Skeletal muscle cell (primary cell): ENCODE results near the gene TTC21A.

ENCODE experiments used
- DNase-seq: peaks from one replicate; pipeline ENCODE4 v3.0.0-alpha.2; 2010; ENCODE audit warnings: low read depth
- H3K4me3 ChIP-seq: 2 replicates; pipeline ENCODE4 v1.5.1; 2011; ENCODE audit warnings: low read depth, mild to moderate bottlenecking, control low read depth, low read length, moderate library complexity

TTC21A gene

DNA sequence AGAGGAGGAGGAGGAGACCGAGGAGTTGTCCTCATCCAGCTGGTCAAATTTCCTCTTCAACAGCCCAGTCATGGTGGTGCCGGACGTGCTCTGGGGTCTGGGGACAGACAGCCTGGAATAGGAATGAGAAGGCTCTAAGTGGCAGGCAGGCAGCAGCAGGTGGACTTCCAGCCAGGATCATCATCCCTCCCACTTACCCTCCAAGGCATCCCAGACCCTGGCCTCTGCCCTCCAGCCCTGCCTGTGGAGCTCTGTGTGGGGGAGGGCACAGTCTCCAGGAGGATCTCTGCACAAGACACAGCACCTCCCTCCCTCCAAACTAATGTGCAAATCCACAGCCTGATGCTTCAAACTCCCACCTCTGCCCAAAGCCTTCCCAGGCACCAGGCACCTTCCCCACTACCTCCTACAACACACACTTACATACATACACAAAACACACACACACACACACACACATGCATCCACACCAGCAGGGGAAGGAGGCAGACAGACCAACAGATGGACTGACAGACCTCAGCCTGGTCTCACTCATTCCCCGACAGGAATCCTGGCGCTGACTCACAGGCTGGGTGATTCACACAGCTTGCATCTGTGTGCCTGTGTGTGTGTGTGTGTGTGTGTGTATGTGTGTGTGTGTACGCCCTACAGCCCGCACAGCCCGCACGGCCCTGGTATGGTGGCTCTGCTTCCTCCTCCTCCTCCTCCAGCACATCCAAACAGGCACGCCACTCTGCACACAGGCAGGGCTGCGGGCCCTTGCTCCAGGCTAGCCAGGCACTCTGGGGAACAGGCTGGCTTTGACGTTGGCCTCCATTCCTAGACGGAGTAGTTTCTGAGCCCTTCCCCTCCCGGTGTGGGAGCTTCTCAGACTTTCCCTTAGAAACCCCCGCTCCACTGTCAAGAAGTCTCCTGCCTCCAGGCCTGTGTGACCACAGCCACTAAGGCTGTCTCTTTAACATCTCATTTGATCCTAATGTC, 39.4 kb downstream of the TTC21A start:
- no peak overlapping the region for H3K4me3 ChIP-seq
- DNase-seq: peak; percentile 98

DNA sequence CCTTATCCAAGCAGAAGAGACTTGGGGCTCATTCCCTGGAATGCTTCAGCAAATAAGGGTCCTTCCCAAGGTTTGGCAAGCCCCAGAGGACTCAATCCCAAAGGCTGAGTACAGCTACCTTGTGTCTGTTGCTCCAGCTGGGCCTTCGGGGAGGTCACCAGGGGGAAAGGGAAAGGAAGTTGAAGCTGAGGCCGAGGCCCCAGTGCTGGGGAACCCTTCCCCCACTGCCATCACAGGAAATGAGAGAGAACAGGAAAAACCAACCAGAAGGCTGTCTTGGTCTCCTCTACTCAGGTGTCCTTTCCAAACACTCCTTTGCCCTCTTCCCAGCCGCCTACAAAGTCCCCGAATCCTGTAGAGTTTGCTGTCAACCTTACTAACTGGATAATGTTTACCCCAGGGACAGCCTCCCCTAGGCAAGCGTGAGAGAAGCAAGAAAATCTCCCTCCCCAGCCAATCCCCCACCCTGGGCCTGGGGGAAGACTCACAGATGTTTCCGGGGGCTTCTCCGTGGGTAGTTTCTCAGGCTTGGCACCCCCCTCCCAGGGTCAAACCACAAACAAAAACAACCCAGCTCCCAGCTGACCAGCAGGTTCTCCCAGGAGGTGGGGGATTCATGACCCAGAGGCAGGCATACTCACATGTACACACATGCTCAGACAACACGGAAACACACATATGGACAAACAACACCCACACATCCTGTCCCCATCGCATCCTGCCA, 40.4 kb downstream of the TTC21A start:
- H3K4me3 ChIP-seq: peak overlapping the region; percentile 9

DNA sequence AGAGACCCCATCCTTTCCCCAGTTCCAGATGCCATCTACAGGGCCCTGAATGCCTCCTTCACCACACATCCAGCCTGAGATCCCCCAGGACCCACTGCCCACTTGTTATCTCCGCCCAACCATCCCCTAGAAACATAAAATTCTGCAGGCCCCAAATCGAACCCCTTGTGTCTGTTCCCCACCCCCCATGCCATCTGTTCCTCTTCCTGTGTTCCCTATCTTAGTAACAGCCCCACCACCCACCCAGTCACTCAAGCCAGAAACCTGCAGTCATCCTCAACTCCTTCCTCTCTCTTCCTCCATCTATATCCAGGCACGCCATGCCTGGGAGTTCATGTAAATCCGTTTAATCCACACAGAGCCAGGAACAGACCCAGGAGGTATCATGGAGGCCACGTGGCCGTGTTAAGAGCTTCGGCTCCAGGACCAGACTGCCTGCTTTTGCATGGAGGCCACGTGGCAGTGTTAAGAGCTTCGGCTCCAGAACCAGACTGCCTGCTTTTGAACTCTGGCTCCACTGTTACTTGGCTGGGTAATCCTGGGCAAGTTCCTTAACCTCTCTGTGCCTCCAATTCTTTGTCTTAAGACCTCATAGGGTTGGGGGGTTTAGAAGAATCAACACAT, 41.1 kb downstream of the TTC21A start:
- H3K4me3 ChIP-seq: peak overlapping the region; percentile 9
- no peak for DNase-seq

More for the DNA sequence above, 40.4 kb downstream of the TTC21A start:
- no peak for DNase-seq

DNA sequence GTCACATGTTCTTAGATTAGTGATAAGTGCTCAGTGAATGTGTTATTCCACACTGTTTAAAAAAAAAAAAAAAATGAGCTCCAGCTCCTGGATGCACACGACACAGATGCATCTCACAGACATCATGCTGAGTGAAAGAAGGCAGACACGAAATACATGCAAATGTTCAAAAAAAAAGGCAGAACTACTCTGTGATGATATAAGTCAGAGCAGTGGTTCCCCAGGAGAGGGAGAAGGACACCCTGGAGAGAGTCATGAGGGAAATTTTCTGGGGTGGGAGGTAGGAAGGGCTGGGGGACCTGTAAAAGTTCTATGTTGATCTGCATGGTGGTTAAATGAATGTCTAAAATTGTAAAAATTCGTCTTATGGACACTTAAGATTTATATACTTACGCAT, 41.6 kb downstream of the TTC21A start:
- no peak overlapping the region for H3K4me3 ChIP-seq
- no peak for DNase-seq

DNA sequence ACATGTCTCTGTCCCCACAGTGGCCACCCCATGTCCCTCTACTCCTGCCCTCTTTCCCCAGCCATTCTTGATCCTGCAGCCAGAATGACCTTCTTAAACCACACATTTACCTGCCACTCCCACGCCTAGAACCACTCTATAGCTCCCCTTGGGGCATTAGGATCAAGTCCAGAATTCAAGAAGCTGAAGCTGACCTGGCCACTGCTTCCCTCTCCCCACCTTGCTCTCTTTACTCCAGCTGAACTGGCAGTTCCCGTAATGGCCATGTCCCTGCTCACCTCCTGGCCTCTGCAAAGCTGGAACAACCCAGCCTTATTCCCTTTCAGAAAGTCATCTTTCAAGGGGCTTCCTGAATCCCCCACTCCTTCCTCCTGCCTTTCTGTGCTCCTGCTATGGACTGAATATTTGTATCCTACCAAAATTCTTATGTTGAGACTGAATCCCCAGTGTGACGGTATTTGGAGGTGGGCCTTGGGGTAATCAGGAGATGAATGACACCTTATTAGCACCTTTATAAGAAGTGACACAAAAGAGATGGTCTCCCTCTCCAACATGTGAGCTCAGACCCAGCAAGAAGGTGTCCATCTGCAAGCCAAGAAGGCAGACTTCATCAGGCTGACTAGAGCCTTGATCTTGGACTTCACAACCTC, 42.1 kb downstream of the TTC21A start:
- H3K4me3 ChIP-seq: no peak overlapping the region
- no peak for DNase-seq

DNA sequence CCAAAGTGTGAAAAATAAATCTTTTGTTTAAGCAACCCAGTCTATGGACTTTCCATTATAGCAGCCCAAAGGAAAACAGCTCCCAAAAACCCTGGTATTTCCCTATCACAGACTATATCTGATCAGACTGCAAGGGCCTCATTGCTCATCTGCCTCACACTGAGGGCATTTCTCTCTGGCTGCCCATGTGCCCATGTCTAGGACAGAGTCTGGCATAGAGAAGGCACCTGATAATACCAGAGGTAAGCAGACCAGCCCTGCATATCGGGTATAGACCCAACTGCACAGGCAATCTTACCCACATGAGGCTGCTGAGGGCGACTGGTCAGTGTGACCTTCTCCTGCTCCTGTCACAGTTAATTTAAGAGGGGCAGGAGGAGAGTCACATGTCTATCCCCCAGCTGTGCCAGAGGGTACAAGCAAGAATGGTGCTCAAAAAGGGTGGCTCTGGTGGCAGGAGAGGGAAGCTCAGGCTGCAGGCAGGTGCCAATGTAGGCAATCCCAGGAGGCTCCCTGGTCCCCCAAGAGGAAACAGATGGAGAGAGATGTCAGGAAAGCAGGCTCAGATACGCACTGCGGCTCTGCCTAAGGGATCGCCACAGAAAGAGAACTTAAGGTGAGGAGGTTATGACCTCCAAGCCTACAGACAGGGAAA, 42.8 kb downstream of the TTC21A start:
- peak overlapping the region; percentile 31 for H3K4me3 ChIP-seq
- no peak for DNase-seq

DNA sequence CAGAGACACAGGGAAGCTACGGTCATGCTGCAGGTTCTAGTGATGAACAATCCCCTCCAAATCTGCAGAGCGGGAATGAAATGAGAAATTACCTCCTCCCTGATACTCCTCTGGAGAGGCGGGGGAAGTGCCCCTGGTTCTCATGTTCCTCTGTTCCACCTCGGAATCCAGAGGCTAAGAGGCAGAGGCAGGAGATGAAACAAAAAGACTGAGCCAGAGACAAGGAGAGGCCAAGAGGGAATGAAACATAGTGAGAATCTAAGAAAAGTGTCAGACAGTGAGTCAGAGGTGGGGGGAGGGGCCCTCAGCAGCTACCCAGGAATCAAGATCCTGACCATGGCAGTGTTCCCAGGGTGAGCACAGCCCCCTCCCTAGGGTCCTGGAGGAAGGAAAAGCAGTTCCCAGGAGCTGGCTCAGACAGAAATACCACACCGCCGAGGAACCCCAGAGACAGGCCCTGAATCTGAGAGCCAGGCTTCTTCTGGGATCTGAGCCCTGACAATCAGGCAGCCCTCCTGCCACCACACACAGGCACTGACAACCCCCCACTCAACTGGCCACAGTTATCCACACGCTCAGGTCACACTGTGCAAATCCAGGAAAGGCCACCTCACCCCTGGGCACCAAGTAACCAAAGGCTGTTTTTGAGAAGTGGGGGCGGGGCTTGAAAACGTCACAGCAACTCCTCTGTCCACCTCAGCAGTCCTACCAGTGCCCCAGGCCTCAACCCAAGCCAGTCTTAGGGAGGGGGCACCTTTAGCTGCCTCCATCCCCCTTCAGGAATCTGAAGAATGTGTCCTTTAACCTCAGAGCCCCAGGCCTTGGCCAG, 43.5 kb downstream of the TTC21A start:
- peak; percentile 96 for DNase-seq
- H3K4me3 ChIP-seq: peak overlapping the region; percentile 79

DNA sequence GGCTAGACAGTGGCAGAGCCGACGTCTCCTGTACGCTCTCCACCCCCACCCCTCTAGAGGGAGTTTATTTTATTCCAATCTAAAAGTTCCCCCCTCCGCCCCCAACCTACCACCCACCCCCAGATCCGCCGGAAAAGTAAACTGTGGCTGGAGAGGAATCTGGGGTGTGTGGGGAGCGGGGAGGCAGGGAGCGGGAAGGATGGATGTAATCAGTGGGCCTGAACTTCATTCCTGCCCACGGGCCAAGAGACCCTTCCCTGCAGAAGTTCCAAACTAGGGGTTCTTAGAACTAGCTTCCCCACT, 46.4 kb downstream of the TTC21A start:
- DNase-seq: no peak
- peak overlapping the region; percentile 28 for H3K4me3 ChIP-seq

DNA sequence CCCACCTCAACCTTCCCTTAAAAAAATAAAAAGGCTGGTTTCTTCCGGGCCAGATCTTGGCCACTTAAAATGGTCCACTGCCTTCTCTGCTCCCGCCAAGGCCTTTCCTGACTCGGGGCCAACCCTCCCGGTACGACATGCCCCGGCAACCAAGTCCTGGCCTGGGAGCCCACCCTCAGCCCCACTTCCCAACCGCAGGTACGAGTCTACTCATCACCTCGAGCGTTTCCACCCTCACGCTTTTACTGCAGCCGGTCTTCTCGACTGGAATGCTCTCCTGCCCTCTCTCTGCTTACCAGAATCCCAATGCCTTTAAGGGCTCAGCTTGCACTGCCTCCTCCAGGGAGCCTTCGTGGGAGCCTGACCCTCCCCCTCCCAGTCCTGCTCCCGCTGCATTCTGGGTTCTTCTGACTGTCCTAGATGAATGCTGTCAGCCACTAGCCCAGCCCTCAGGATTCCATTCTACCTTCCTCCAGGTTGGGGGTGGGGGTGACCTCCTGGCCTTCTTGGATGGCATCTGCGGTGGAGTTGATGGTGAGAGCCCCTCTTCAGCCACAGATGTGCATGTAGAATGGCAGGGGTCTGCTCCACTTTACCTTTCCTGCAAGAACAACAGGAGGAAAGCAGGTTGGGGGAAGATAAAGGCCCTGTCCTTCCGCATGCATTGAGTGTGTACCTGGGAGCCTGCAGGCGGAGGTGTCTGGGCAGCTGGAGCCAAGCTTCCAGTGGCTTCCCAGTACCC, 47.0 kb downstream of the TTC21A start:
- DNase-seq: no peak
- no peak overlapping the region for H3K4me3 ChIP-seq

DNA sequence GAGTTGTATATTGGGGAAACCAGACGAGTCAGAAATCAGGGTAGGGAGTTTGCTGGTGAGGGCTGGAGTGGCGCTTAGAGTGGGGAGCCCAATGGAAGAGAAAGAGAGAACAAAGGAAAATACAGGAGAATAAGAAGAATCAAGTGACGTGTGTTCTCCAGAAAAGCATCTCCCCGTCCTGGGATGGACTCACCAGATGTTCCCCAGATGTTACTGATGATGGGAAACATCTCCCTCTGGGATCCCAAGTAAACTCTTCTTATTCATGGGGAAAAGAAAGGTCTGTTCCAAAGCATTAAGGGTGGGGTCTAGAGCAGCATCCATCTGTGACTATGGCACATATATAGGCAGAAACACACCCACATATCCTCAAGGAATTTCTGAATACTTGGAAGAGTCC, 48.9 kb downstream of the TTC21A start:
- no peak for DNase-seq
- no peak overlapping the region for H3K4me3 ChIP-seq

DNA sequence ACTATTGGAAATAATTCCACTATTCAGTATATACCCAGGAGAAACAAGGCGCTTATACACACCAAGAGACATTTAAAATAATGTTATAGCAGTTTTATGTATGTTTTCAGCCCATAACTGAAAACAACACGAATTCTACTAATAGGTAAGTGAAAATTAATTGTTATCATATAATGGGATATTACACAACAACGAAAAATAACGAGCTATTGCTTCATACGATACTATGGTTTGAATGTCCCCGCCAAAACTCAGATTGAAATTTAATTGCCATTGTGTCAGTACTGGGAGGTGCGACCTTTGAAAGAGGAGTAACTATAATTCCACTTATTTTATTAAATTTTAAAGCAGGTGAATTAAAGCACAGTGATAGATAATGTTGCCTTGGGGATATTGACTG, 49.9 kb downstream of the TTC21A start:
- no peak for DNase-seq
- no peak overlapping the region for H3K4me3 ChIP-seq

DNA sequence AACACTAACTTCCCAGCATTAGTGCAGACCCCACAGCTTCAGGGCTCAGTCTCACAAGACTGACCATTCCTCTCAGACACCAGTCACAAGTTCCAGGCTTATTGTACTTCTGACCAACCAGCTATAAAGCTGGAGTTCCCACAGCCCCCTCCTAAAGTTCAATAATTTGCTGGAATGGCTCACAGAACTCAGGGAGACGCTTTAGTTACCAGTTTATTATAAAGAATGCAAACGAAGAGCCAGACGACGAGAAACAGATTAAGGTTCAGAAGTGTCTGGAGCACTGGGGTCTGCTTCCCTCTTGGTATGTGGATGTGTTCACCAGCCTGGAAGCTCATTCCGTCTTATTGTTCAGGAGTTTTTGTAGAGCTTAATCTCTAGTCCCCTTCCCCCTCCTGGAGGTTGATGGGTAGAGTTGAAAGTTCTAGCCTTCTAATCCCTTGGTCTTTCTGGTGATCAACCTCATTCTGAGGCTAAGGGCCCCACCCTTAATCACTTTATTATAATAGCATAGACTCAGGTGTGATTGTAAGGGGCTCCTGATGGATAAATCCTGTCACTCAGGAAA, 50.8 kb downstream of the TTC21A start:
- DNase-seq: no peak
- no peak overlapping the region for H3K4me3 ChIP-seq

DNA sequence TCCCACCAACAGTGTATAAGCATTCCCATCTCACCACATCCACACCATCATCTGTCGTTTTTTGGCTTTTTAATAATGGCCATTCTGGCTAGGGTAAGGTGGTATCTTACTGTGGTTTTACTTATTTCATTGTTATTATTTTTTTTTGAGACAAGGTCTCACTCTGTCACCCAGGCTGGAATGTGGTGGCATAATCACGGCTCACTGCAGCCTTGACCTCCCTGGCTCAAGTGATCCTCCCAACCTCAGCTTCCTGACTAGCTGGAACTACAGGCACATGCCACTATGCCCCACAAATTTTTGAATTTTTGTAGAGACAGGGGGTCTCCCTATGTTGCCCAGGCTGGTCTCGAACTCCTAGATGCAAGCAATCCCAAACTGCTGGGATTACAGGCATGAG, 56.9 kb downstream of the TTC21A start:
- no peak for DNase-seq
- no peak overlapping the region for H3K4me3 ChIP-seq

DNA sequence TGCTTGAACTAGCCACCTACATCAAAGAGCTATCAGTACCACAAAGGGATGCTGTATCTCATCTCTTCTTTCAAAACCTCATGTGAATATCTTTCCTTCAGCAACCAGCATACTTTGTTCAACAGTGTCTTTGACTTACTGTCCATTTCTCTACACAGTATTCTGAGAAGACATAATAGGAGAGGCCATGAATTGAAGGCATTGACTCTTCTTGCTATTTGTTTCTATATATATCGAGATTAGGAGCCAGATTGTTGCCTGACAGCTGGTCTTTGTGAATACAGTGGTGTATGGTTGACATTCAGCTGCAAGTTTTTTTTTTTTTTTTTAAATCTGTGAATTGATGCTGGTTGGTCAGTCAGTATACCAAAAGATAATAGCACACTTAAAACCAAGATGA, 58.0 kb downstream of the TTC21A start:
- no peak for DNase-seq
- H3K4me3 ChIP-seq: no peak overlapping the region

DNA sequence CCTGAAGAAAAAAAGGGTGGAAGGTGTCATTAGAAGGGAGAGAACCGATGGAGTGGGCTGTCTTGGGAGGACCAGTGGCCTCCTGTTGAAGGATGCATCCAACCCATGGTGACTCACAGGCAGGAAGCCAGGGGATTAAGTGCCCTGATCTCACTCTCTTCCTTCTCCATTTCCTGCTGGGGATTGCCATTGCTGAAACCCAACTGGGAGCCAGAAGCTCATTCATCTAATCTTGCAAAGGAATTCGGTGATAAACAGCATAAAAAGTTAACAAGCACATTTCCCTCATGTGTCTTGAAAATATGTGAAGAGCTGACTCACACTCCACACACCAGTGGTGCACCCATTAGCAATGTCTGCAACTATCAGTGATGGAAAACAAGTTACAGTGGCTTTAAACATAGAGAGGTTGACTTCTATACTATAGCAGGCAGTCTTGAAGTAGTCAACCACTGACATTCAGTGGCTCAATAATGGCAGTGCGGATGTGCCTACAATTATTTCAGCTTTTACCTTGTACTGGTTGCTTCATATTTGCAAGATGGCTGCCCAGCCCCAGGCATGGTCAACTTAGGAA, 58.7 kb downstream of the TTC21A start:
- peak; percentile 93 for DNase-seq
- no peak overlapping the region for H3K4me3 ChIP-seq

DNA sequence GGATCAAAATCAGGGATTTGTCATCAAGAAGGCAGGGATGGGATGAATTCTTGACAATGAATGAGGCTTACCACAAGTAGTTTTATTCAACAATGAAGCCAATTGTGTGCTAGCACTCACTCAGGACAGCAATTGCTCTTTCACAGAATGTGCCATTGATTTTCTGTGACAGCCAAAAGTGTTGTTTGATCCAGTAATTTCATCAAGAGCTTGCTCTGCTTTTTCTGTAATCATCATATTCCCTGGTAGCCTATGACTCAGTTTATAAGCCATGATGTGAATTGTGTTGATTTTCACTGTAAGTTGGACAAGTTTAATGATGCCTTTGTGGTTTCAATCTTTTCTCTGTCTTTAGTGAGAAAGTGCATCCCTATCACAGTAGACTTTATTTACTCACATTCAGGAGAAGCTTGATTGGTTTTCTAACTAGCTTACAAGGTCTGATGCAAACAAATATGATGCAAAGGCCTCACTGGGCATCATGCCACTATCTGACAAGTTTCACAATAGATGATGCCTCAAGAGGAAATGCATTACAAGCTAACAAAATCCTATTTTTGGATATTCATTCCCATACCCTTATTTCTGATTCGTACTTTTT, 59.6 kb downstream of the TTC21A start:
- no peak overlapping the region for H3K4me3 ChIP-seq
- DNase-seq: peak; percentile 96
